GM19452 (cell line): ENCODE results near the gene ADGRB3.
"Not testable (repeated sequence)": the region's sequence is repeated elsewhere in the genome, so short reads cannot be mapped to it uniquely, and the experiment has no call there.

Experiments used
- ATAC-seq: cut with Tn5 transposase; IDR thresholded peaks from one replicate; pipeline ENCODE4 v1.9.1; 2021; ENCODE audit not compliant: unreplicated experiment

The ADGRB3 gene

DNA sequence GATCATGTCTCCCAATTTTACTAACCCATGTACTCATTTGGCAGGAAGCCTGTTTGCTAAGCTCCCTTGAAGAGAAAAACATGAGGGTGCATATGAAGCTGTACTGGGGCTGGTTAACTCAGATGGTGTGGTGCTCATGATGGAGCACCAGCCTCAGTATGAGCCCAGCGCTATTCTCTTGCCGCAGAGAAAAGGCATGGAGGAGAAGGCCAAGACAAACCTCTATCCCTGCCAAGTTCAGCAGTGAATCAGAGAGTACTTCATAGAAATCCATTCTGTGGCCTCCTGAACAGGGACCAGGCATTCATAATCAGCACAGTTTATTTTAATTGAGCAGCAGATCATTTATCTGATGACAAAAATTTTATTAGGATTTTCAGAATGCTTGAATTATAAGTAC, 763.6 kb downstream of the ADGRB3 start:
- no peak for ATAC-seq

GRCh38 chr6:69408886-69409285, 773.8 kb downstream of the ADGRB3 start:
- no peak for ATAC-seq

GRCh38 chr6:69416776-69417175, 781.7 kb downstream of the ADGRB3 start:
- no peak for ATAC-seq

DNA sequence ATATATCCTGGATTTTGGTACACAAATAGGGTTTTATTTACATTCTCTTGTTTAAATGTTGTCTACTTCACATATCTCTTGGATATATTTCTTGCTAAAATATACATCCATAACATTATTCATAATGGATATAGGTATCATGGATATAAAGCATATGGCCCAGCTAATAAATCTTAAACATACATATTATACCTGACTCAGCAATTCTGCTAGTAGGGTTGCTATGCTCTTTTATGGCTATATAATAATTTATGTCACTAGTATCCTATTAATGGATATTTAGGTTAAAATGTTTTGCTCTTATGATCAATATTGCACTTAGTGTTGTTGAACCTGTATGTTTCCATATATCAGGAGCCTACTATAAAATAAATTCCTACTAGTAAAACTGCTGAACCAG, 786.2 kb downstream of the ADGRB3 start:
- ATAC-seq = no peak

DNA sequence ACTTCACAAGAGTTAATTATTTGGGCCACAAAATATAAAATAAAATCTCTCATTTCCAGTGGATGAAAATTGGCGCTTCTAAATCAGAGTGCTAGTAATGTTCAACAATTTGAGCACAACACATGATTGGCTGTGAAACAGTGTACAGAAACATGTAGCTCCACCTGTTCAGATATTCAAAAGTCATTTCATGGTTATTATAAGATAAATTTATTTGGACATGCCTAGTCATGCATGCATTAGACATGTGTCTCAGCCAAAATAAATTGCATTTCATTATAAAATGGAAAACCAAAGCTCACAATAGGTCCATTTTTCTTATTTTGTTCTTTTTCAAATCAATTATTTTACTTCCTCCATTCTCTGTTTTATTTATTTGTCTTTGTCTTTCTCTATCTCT, 786.9 kb downstream of the ADGRB3 start:
- ATAC-seq = no peak

GRCh38 chr6:69422475-69422874, 787.4 kb downstream of the ADGRB3 start:
- ATAC-seq = no peak

DNA sequence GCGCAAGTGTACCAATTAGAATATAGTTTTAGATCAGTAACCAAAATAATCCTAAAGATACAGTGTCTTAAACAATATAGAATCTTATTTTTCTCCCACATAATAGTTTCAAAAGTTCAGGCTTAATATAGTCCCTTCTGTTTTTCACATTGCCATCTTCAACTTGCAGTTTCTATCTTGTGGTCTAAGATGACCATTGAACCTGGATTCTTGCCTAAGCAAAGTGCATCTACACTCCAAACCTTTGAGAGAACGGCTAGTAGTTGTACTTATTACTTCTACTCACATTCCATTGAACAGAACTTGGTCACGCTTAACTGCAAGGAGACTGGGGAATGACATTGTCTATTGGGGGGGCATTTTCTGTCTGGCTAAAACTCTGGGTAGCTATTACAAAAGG, 788.7 kb downstream of the ADGRB3 start:
- ATAC-seq = no peak

- no peak for ATAC-seq
Measured at GRCh38 chr6:69424581-69424980, 789.5 kb downstream of the ADGRB3 start.

DNA sequence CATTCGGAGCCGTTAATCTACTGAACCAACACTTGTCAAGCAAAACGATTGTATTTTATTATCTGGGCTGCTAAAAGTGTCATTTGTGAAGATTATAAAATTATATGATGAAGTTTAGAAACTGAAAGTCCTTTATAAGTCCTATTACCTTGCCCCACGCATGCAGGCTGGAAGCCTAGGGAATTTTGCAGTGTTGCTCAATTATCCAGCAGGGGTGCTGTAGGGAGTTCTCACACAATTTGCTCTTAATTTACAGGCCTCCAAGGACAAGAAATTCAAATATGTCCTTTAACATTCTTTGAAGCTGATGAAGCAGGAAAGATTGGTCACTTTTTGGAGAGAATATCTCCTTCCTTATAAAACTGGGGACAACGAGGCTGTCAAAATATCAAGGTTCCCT, 792.8 kb downstream of the ADGRB3 start:
- no peak for ATAC-seq

- not testable (repeated sequence) for ATAC-seq
Measured at GRCh38 chr6:69432168-69432567, 797.1 kb downstream of the ADGRB3 start.

DNA sequence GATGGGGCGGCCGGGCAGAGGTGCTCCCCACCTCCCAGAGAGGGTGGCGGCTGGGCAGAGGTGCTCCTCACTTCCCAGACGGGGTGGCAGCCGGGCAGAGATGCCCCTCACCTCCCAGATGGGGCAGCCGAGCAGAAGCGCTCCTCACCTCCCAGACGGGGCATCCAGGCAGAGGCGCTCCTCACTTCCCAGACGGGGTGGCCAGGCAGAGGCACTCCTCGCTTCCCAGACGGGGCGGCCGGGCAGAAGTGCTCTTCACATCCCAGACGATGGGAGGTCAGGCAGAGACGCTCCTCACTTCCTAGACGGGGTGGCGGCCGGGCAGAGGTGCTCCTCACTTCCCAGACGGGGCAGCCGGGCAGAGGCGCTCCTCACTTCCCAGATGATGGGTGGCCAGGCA, 798.0 kb downstream of the ADGRB3 start:
- not testable (repeated sequence) for ATAC-seq

DNA sequence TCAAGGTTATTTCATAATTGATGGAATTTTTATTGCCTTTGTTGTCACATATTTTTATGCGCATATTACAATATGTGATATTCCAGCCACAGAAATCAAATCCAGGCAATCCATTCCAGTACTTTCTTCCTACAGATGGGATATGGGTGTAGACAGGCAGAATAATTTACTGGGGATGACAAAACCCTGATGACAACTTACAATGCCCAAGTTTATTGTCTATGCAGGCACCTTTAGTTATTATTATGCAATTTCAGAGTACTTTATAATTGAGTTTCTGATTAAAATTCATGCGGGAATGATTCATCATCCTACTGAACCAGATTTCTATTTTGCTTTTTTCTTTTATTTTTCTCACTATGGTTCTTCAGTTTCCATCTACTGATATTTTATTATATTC, 803.0 kb downstream of the ADGRB3 start:
- ATAC-seq = no peak
